ENCODE results near the gene HOXD13.

Gene HOXD13

GRCh38 chr2:176121190-176122051, 28.9 kb downstream of the HOXD13 start:
- DNase-seq (ENCODE audit: low spot score), result no peak

GRCh38 chr2:176122052-176122682, 29.6 kb downstream of the HOXD13 start:
- no peak for DNase-seq (ENCODE audit: low spot score)

- no peak for DNase-seq (ENCODE audit: low spot score)
Measured at GRCh38 chr2:176122683-176123410, 30.3 kb downstream of the HOXD13 start, which contains the start of gene HOXD9. HOXD9 (plus strand) TSS chr2:176122719; CDS start chr2:176122769, 50 bp downstream.

DNA sequence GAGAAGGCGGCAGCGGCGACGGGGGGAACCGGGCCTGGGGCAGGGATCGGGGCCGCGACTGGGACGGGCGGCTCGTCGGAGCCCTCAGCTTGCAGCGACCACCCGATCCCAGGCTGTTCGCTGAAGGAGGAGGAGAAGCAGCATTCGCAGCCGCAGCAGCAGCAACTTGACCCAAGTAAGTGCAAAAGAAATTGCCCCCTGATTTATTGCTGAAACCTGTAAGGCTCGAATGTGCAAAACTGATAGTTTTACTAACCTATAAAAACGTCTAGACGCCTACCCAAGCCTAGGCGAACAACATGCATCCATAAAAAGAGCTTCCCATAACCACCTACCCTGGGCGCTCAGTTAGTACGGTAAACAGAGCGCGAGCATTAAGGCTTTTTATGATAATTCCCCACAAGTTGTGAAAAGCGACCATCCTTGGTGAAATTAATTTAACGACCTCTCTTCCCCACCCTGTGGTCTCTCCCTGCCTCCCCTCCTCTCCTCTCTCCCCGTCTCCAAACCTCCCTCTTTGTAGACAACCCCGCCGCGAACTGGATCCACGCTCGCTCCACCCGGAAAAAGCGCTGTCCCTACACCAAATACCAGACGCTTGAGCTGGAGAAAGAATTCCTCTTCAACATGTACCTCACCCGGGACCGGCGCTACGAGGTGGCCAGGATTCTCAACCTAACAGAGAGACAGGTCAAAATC, 31.0 kb downstream of the HOXD13 start:
- DNase-seq (ENCODE audit: low spot score), result no peak

- no peak for DNase-seq (ENCODE audit: low spot score)
Measured at GRCh38 chr2:176124110-176124946, 31.8 kb downstream of the HOXD13 start.

GRCh38 chr2:176124947-176125771, 32.6 kb downstream of the HOXD13 start:
- DNase-seq (ENCODE audit: low spot score), result no peak

DNA sequence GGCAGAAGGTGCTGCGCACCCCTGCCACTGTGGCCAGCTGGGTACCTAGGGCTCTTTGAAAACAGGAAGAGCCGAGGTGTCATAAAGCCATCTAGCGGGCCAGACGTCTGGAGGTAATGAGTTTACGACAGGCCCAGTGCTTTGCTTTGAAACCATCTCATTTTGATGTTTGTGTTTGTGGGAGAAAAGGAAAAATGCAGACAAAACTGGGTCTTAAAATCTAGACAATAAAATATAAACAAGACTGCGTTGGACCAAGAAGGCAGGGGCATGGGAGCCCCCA, 33.2 kb downstream of the HOXD13 start:
- DNase-seq (ENCODE audit: low spot score), result no peak

DNA sequence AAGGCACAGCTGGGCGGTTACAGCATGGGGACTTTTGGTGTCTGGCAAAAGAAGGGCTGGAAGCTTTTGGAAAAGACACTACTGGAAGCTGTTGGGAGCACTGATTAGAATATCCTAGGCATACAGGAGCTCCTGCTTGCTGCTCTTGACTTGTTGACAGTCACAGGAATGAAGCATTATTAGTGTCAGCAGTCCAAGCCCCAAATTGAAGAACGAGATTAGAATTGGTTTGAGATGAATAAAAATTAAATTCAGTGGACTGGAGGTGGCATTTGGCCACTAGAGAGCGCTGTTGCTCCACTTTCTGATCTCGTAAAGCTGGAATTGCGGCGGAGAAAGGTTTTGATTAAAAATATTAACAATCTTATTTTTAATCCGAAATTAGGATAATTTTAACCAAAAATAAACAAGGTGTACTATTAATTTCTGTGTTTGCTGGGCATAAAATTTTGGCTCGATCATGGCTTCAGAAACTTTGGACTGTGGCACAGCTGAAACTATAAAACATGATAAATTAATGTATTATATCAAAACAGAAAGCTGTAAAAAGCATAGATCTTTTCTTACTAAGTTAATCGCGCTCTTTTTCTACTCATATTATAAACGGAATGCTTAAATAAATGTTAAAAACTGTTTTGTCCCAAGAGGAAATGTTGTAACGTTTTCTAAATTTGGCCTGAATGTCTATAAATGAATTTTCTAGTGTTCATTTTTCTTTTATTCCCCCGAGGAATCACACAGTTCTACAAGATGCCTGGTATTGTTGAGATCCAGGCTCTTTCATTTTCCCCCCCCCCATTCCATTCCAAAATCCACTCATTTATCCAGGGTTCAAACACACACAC, 34.6 kb downstream of the HOXD13 start:
- DNase-seq (ENCODE audit: low spot score), result peak; percentile 65

DNA sequence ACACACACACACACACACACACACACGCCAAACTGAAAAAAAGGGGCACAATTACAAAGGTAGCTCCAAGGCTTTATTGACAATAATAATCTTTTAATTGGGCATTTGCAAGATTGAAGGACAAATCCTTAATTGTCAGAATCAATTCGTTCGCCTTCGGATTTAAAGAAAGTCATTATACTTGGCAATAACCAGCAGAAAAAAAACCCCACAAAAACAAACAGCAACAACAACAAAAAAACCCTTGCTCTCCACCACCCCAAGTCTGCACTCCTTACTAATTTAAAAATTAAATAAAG, 35.2 kb downstream of the HOXD13 start:
- DNase-seq (ENCODE audit: low spot score), result no peak

GRCh38 chr2:176128172-176128981, 35.9 kb downstream of the HOXD13 start:
- DNase-seq (ENCODE audit: low spot score), result no peak

- no peak for DNase-seq (ENCODE audit: low spot score)
Measured at GRCh38 chr2:176128982-176129796, 36.7 kb downstream of the HOXD13 start, which contains the start of gene HOXD8. HOXD8 (plus strand) TSS chr2:176129705; CDS start chr2:176130367, 662 bp downstream.

- no peak for DNase-seq (ENCODE audit: low spot score)
Measured at GRCh38 chr2:176129813-176130146, 37.3 kb downstream of the HOXD13 start.

DNA sequence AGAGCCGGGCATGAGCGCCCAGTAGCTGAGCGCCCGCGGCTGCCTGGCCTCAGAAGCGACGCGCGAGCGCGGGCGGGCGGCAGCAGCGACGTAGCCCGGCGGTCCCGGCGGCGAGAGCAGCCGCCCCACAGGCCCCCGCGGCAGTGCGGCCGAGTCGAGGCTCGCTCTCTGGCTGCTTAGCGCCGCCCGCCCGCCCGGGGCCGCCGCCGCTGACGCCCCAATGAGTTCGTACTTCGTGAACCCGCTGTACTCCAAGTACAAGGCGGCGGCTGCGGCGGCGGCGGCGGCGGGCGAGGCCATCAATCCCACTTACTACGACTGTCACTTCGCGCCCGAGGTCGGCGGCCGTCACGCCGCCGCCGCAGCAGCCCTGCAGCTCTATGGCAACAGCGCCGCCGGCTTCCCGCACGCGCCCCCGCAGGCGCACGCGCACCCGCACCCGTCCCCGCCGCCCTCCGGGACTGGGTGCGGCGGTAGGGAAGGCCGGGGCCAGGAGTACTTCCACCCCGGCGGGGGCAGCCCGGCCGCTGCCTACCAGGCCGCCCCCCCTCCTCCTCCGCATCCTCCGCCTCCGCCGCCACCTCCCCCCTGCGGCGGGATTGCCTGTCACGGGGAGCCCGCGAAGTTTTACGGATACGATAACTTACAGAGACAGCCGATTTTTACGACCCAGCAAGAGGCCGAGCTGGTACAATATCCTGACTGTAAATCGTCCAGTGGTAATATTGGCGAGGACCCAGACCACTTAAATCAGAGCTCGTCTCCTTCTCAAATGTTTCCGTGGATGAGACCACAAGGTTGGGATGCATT, 37.8 kb downstream of the HOXD13 start:
- DNase-seq (ENCODE audit: low spot score), result no peak

- no peak for DNase-seq (ENCODE audit: low spot score)
Measured at GRCh38 chr2:176130957-176131847, 38.7 kb downstream of the HOXD13 start.

DNA sequence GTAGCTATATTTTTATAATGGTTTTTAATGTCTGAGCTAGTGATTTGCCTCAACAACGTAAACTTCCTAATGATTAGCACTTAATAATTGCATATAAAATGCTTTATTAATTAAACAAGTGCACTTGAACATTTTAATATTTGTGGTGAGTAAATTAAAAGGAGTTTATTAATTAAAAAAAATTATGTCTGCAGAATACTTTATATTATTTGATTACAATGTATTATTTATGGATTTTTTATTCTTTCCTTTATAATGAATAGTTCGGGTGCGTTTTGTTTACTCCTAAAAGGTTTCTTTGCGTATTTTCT, 39.3 kb downstream of the HOXD13 start:
- no peak for DNase-seq (ENCODE audit: low spot score)

All from hepatic stellate cell (primary cell).